ENCODE results near the gene RAB25. TPM values are rescaled to one million over a fixed set of nuclear protein-coding genes. Genes with fewer than 3 reads are reported as not detected.
"Not testable (repeated sequence)": the region's sequence is repeated elsewhere in the genome, so short reads cannot be mapped to it uniquely, and the experiment has no call there.

Gene RAB25
- total RNA-seq, 1 donor from 2014 or later: not detected

DNA sequence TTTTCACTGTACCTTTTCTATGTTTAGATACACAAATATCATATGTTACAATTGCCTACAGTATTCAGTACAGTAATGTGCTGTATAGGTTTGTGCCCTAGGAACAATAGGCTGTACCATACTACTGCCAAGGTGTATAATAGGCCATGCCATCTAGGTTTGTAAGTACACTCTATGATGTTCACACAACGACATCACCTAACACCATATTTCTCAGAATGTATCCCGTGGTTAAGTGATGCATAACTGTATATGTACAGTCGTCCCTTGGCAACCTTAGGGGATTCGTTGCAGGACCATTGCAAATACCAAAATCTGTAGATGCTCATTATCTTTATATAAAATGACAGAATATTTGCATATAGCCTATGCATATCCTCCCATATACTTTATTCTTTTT lies 34.4 kb upstream of the RAB25 start:
- Mint-ChIP-seq H3K4me1 (ENCODE audit: low read depth, unreplicated experiment) (no peaks in the 10 kb centered on the region), H3K36me3 (ENCODE audit: unreplicated experiment) (no peaks in the 10 kb centered on the region), H3K9me3 (ENCODE audit: unreplicated experiment) (no peaks in the 10 kb centered on the region), H3K27ac (ENCODE audit: unreplicated experiment) (no peak overlapping the region), H3K27me3 (ENCODE audit: unreplicated experiment) (peaks cover 3% of the 10 kb centered on the region), H3K4me3 (ENCODE audit: unreplicated experiment) (no peak overlapping the region)
- no peak for DNase-seq
- TF ChIP-seq, protein P1, sequence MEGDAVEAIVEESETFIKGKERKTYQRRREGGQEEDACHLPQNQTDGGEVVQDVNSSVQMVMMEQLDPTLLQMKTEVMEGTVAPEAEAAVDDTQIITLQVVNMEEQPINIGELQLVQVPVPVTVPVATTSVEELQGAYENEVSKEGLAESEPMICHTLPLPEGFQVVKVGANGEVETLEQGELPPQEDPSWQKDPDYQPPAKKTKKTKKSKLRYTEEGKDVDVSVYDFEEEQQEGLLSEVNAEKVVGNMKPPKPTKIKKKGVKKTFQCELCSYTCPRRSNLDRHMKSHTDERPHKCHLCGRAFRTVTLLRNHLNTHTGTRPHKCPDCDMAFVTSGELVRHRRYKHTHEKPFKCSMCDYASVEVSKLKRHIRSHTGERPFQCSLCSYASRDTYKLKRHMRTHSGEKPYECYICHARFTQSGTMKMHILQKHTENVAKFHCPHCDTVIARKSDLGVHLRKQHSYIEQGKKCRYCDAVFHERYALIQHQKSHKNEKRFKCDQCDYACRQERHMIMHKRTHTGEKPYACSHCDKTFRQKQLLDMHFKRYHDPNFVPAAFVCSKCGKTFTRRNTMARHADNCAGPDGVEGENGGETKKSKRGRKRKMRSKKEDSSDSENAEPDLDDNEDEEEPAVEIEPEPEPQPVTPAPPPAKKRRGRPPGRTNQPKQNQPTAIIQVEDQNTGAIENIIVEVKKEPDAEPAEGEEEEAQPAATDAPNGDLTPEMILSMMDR (IDR thresholded peaks at IDR 0.05; ENCODE audit: partially characterized antibody, unreplicated experiment): no peak

DNA sequence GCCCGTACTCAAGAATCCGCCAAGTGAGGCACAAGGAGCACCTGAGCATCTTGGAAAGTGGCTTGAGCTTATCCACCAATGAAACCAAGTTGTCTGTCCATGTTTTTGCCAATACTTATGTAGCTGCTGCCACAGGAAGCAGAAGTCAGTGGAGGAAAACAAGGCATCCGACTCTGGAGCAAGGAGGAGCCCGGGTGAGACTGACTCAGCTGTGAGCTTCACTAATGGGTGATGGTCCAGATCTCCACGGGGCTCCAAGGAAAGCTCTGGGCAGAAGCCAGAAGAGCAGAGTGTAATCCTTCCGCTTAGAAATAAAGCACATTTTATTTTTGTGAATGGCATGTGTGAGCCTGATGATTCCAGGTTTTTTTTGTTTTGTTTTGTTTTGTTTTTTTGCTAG lies 27.9 kb upstream of the RAB25 start:
- Mint-ChIP-seq H3K9me3 (ENCODE audit: unreplicated experiment) (no peaks in the 10 kb centered on the region), H3K27ac (ENCODE audit: unreplicated experiment) (no peak overlapping the region), H3K4me3 (ENCODE audit: unreplicated experiment) (no peak overlapping the region), H3K36me3 (ENCODE audit: unreplicated experiment) (no peaks in the 10 kb centered on the region), H3K4me1 (ENCODE audit: low read depth, unreplicated experiment) (no peaks in the 10 kb centered on the region), H3K27me3 (ENCODE audit: unreplicated experiment) (no peaks in the 10 kb centered on the region)
- no peak for DNase-seq
- TF ChIP-seq, protein P1 (IDR thresholded peaks at IDR 0.05; ENCODE audit: partially characterized antibody, unreplicated experiment): no peak

- H3K4me1 Mint-ChIP-seq (ENCODE audit: low read depth, unreplicated experiment): not testable (repeated sequence)
These were observed 26.0 kb upstream of the RAB25 start for GRCh38 chr1:156034991-156035390.

GRCh38 chr1:156042828-156043227 lies 18.1 kb upstream of the RAB25 start:
- Mint-ChIP-seq H3K27ac (ENCODE audit: unreplicated experiment) (no peak overlapping the region), H3K36me3 (ENCODE audit: unreplicated experiment) (peaks cover 8% of the 10 kb centered on the region), H3K4me1 (ENCODE audit: low read depth, unreplicated experiment) (no peaks in the 10 kb centered on the region), H3K27me3 (ENCODE audit: unreplicated experiment) (peaks cover 2% of the 10 kb centered on the region), H3K9me3 (ENCODE audit: unreplicated experiment) (peaks cover 2% of the 10 kb centered on the region), H3K4me3 (ENCODE audit: unreplicated experiment) (no peak overlapping the region)
- DNase-seq: no peak
- TF ChIP-seq, protein P1 (IDR thresholded peaks at IDR 0.05; ENCODE audit: partially characterized antibody, unreplicated experiment): no peak

More at GRCh38 chr1:156034991-156035390, 26.0 kb upstream of the RAB25 start:
- H3K27ac Mint-ChIP-seq (ENCODE audit: unreplicated experiment); H3K27me3 Mint-ChIP-seq (ENCODE audit: unreplicated experiment); DNase-seq; H3K36me3 Mint-ChIP-seq (ENCODE audit: unreplicated experiment); H3K9me3 Mint-ChIP-seq (ENCODE audit: unreplicated experiment); H3K4me3 Mint-ChIP-seq (ENCODE audit: unreplicated experiment): not testable (repeated sequence)

DNA sequence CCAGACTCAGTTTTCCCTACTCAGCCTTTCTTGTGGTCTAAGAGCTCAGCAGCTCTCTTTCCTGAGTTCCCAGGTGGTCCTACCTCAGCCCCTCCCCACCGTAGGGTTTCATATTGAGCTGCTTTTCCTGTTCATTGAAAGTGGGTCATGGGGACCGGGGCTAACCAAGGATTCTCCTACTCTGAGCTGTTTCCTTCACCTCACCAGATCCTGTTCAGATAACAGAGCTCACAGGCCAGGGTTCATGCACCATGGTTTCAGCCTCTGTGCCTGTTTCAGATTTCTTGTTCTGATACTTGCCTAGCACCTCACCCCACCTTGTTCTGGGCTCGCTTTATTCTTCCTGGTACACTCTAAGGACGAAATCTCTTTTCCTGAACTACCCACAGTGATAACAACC lies 15.9 kb upstream of the RAB25 start:
- peaks cover 2% of the 10 kb centered on the region for H3K9me3 Mint-ChIP-seq (ENCODE audit: unreplicated experiment)
- H3K36me3 Mint-ChIP-seq (ENCODE audit: unreplicated experiment): peaks cover 8% of the 10 kb centered on the region
- no peak overlapping the region for H3K4me3 Mint-ChIP-seq (ENCODE audit: unreplicated experiment)
- DNase-seq: no peak
- TF ChIP-seq, protein P1 (IDR thresholded peaks at IDR 0.05; ENCODE audit: partially characterized antibody, unreplicated experiment): no peak
- H3K4me1 Mint-ChIP-seq (ENCODE audit: low read depth, unreplicated experiment): no peaks in the 10 kb centered on the region
- H3K27me3 Mint-ChIP-seq (ENCODE audit: unreplicated experiment): peaks cover under 1% of the 10 kb centered on the region
- no peak overlapping the region for H3K27ac Mint-ChIP-seq (ENCODE audit: unreplicated experiment)
